Measurements from ENCODE around the gene NUDT11. TPM values are rescaled to one million over a fixed set of nuclear protein-coding genes. Genes with fewer than 3 reads are reported as not detected.

NUDT11 gene
- total and polyA plus RNA-seq, 7 donors = 0.46 to 6.1 (median 3.3) TPM

DNA sequence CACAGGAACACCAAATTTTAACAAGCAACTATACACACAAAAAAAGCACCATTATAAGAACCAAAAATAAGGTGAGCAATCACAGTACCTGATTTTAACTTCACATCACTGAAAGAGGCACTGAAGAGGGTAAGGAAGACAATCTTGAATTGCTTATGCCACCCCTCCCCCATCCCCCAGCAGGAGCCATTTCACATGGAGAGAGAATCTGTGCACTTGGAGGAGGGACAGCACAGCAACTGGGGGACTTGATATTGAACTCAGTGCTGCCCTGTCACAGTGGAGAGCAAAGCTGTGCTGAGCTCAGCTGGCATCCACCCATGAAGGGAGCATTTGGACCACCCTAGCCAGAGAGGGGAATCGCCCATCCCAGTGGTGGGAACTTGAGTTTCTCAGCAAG is 56.0 kb downstream of the NUDT11 start:
- Histone ChIP-seq H3K36me3 (no peaks in the 10 kb centered on the region), H3K27ac (no peak overlapping the region), H3K9me3 (no peaks in the 10 kb centered on the region), H3K27me3 (no peaks in the 10 kb centered on the region), H3K4me3 (no peak overlapping the region), H3K4me1 (no peaks in the 10 kb centered on the region)
- WGBS, 2 donors = 63 to 82% methylated on average over 1 of the region's 1 CpG
- no peak for DNase-seq
- intact Hi-C loops (cut with DNase I) = no loop called here
- TF ChIP-seq, protein P1, sequence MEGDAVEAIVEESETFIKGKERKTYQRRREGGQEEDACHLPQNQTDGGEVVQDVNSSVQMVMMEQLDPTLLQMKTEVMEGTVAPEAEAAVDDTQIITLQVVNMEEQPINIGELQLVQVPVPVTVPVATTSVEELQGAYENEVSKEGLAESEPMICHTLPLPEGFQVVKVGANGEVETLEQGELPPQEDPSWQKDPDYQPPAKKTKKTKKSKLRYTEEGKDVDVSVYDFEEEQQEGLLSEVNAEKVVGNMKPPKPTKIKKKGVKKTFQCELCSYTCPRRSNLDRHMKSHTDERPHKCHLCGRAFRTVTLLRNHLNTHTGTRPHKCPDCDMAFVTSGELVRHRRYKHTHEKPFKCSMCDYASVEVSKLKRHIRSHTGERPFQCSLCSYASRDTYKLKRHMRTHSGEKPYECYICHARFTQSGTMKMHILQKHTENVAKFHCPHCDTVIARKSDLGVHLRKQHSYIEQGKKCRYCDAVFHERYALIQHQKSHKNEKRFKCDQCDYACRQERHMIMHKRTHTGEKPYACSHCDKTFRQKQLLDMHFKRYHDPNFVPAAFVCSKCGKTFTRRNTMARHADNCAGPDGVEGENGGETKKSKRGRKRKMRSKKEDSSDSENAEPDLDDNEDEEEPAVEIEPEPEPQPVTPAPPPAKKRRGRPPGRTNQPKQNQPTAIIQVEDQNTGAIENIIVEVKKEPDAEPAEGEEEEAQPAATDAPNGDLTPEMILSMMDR (IDR thresholded peaks at IDR 0.05) = no peak
- TF ChIP-seq POLR2AphosphoS5 (IDR thresholded peaks at IDR 0.05) (no peak), POLR2A (IDR thresholded peaks at IDR 0.05) (no peak), EP300 (IDR thresholded peaks at IDR 0.05) (no peak)

Other genes starting within 250 kb of the NUDT11 start
- 10 to 100 TPM in 2 of 4 donors, 1 to 10 TPM in 2; 8.0 to 13.6 (median 10.9) TPM for gene NUDT10, start 163.8 kb downstream of the NUDT11 start, total RNA-seq
- gene NUDT10, start 163.8 kb downstream of the NUDT11 start, polyA plus RNA-seq = 1 to 10 TPM in 1 of 3 donors, under 1 TPM in 2; 0.46 to 1.2 (median 0.60) TPM
- under 1 TPM in 1 of 4 donors, not detected in 3; 0.36 TPM for gene CENPVL3, start 122.3 kb upstream of the NUDT11 start, total RNA-seq
- gene CENPVL3, start 122.3 kb upstream of the NUDT11 start, polyA plus RNA-seq = not detected
- not detected for gene CENPVL2, start 186.2 kb upstream of the NUDT11 start, total RNA-seq
- gene CENPVL2, start 186.2 kb upstream of the NUDT11 start, polyA plus RNA-seq = not detected
- not detected for gene CENPVL1, start 213.9 kb upstream of the NUDT11 start, total RNA-seq
- gene CENPVL1, start 213.9 kb upstream of the NUDT11 start, polyA plus RNA-seq = not detected
- gene GSPT2, start 246.8 kb upstream of the NUDT11 start, total RNA-seq = 1 to 10 TPM; 3.7 to 7.5 (median 5.5) TPM
- gene GSPT2, start 246.8 kb upstream of the NUDT11 start, polyA plus RNA-seq = 1 to 10 TPM; 1.8 to 8.0 (median 2.3) TPM